CD4-positive, alpha-beta T cell treated with Interleukin-17A for 4 hours (primary cell): ENCODE results near the gene HPGDS.
"Not testable (repeated sequence)": the region's sequence is repeated elsewhere in the genome, so short reads cannot be mapped to it uniquely, and the experiment has no call there.

Experiments
- DNase-seq: peaks from one replicate; pipeline ENCODE4 v3.0.0-alpha.2; 2020; ENCODE audit warnings: mixed read lengths

Gene HPGDS

DNA sequence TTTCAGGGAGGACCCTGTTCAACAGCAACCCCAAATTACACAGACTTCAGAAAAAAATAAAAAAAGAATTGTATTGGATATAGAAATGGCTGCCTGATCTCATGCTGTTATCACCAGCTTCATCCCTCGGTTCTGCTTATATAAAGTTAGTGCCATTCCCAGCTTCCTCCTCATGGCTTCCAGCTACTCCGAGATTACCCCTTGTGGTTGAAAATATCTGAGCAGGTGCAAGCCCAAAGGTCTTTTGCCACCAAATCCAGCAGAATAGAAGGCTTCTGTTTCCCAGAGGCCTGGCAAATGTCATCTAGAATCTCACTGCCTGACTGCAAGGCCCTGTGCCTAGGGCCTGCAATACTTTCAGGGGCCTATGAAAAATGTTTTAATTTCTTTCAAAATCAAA lies 13.8 kb upstream of the HPGDS start:
- DNase-seq = no peak

DNA sequence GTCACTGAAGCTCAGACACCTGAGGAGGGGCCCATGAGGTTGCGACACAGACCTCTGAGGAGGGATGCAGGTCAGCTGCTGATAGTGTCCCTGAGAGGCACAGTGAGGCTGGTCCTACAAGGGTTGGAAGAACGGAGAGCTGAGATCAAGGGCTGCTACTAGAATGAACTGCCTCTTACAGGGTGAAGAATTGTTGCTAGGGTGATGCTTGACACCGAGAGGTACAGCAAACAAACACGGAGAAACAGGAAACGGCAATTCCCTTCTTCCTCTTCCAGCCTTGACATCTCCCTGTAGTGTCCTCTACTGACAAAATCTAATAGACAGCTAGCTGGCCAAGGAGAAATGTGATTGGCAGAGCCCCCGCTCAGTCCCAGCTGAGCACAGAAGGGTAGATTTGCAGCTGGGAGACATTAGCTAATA lies 11.8 kb upstream of the HPGDS start:
- DNase-seq = no peak

DNA sequence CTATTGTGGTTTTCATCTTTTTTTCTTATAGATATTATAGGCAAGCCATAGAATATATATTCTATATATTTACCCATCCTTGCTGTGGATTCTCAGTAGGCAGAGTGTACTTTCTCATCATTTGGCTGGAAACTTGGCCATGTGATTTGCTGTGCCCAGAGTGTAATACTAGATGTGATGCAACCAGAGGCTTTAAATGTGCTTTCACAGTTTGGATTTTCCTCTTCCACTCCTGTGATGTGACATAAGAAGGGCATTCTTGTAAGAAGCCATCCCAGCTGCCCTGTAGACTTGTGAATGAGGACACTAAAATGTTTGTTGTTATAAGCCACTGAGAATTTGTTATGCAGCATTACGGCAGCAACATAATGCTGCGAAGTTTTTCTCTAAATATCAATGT lies 10.4 kb upstream of the HPGDS start:
- DNase-seq = no peak

- no peak for DNase-seq
Measured at GRCh38 chr4:94352163-94352562, 9.5 kb upstream of the HPGDS start.

- no peak for DNase-seq
Measured at GRCh38 chr4:94351319-94351718, 8.7 kb upstream of the HPGDS start.

DNA sequence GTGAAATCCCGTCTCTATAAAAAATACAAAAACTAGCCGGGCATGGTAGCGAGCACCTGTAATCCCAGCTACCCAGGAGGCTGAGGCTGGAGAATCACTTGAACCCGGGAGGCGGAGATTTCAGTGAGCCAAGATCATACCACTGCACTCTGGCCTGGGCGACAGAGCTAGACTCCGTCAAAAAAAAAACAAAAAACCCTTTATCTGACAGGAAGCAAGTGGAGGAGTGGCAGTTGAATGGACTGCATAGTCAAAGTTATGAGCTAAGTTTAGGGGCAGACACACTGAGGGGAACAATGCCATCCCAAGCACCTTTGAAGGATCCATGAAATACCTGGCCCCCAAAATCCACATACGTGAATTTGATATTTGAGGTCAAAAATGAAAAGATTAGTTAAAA lies 7.5 kb upstream of the HPGDS start:
- DNase-seq = no peak

- DNase-seq = no peak
Measured at GRCh38 chr4:94349193-94349592, 6.6 kb upstream of the HPGDS start.

DNA sequence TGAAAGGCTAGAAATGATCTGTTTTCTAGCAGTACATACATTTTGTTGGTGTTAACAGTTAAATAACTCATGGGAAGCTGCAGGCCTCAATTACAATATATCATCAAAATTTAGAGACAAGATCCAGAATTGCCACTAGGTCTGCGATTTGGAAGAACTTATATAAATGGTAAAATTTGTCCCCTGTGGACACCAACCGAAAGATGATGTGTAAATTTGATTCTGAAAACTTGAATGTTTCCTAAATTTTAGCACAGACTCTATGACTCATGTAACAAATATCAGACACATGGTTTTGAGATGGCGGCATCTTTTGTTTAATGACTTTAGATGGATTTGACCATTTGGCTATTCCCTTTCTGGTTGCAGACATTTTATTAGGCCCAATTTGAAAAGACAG lies 6.0 kb upstream of the HPGDS start:
- no peak for DNase-seq

- no peak for DNase-seq
Measured at GRCh38 chr4:94346541-94346940, 3.9 kb upstream of the HPGDS start.

DNA sequence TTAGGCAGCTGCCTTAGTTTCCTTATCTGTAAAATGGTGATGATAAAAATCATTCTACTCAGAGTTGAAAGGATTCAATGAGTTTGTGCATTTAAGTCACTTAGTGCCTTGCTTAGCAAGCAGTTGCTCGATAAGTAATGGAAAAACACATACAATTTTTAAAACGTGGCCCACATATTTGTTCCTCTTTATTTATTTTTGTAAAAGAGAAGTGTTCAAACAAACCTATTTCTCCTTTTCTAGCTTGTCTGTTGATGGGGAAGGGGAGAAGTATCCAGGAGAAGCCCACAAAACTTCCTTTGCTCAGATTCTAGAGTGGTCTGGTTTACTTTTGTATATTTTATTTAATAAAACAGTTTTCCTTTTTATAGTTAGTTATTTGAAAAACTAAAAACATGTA lies 3.3 kb upstream of the HPGDS start:
- DNase-seq = no peak

- DNase-seq = no peak
Measured at GRCh38 chr4:94345266-94345665, 2.6 kb upstream of the HPGDS start.

DNA sequence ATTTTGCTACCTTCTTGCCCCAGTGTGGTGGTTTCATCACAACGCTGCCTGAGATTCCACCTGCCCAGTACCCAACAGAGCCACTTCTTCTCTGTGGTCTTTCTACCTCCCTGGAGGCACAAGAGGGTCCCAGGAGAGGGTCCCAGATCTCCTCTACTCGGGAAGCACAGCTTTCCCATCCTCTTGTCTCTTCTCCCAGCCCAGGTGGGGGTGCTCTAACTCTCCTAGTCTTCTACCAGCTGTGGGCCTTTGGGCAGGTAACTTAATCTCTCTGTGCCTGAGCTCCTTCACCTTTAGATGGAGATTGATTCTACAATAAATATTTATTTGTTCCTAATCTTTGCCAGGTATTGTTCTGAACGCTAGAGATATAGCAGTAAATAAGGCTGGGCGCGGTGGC lies 1.8 kb upstream of the HPGDS start:
- DNase-seq = no peak

- no peak for DNase-seq
Measured at GRCh38 chr4:94341481-94342370, 910 bp downstream of the HPGDS start.

DNA sequence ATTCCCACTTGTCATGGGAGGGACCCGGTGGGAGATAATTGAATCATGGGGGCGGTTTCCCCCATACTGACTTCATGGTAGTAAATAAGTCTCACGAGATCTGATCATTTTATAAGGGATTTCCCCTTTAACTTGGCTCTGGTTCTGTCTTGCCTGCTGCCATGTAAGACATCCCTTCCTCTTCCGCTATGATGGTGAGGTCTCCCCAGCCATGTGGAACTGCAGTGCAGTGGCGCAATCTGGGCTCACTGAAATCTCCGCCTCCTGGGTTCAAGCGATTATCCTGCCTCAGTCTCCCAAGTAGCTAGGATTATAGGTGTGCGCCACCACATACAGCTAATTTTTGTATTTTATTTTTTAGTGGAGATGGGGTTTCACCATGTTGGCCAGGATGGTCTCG lies 2.9 kb downstream of the HPGDS start:
- DNase-seq = no peak

DNA sequence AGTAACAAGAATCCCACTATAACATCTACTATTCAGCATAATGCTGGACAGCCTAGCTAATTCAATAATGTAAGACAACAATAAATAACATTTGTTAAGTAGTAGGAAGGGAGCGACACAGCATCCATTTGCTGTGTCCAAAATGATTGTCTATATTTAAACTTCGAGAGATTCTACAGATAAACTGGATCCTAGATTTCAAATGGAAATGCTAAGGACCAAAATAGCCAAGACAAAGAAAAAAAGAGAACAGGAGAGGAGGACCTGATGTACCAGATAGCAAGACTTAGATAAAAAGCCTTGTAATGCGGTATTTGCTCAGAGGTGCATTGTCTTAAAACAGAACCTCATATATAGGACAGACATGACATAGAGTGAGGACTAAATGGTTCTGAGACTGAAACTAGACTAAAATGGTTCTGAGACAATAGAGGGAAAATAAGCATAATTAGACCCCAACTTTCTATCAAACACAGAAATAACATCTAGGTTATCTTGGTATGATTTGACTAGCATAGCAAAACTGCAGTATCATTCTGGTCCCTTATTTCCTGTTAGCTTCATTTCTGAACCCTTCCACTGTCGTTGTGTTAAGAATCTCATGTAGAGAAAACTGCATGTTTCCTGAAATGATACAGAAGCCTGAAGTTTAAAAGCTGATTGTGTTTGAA lies 3.8 kb downstream of the HPGDS start:
- DNase-seq = no peak

- DNase-seq = not testable (repeated sequence)
Measured at GRCh38 chr4:94336791-94337190, 5.8 kb downstream of the HPGDS start.

GRCh38 chr4:94336303-94336702 lies 6.3 kb downstream of the HPGDS start:
- no peak for DNase-seq

DNA sequence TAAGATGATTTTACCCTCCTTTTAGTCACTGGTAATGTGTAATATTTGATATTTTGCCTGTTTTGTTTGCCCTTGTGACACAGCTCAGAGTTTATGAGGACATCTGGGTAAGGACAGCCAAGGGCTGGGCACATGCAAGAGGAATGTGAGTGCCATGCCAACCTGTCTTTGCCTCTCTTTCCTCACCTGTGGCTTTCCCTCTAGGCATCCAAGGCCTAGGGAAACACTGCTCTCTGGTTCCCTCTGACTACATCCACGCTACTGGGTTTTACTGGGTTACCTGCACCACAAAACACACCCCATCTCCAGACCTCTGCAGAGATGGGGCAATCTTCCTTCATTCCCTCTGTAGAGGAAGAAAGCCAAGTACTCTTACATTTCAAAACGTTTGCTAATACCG lies 7.7 kb downstream of the HPGDS start:
- DNase-seq = no peak

GRCh38 chr4:94334476-94334875 lies 8.2 kb downstream of the HPGDS start:
- no peak for DNase-seq

DNA sequence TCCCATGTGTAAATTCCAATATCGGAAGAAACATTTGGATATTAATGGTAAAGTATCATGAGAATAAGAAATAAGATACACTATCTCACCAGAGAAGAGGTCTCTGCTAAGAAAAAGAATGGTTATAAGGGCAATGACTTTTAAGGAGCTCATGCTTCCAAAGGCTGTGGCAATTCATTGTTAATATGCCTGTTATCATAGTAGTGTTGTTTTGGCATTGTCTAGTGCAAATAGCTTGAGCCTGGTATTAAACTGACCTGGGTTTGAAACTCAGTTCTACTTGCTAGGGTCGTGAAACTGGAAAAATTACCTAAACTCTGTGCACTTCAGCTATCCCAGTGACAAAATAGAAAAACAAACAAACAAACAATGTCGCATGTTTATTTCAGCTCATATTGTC lies 8.8 kb downstream of the HPGDS start:
- DNase-seq = no peak

DNA sequence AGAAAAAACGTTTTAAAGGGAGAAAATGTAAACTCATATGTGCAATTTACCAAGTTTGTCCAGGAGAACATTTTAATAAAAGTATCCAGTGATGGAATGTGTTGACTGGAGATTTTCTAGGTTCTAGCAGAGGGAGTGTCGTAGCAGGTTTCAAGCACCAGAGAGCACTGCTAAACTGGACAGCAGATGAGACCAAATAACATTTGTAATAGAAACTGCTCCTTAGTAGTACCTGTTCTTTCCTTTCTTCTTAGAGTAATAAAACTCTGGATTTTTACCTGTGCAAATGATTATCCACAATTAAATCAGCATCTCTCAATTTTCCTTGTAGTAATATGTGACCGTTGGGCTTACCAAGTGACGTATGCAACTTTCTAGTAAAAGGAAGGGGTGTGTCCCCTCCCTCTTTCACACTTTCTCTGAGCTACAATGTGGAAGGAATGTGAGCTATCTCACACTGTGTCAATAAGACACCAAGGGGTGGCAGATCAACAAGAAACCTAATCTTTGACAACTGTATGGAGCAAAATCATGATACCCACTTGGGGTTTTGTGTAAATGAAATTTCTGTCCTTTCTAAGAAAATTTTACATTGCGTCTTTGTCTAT lies 9.5 kb downstream of the HPGDS start:
- DNase-seq = no peak

DNA sequence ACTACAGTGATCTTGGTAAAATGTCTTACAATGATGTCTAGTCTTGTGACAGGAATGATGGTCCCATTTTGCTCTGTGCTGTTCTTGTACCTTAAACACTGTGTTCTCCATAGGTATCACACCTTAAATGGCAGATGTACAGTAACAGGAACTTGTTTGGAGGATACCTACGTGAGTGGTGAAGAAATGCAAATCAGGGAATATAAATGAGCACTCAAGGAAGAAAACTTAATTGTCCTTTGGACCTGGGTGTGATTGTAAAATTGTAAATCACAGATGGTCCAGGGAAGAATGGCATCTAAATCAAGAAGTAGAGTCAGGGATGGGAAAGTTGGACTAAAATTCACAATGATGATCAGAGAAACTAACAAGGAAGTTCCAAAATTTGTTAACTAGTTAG lies 12.7 kb downstream of the HPGDS start:
- no peak for DNase-seq

- DNase-seq = no peak
Measured at GRCh38 chr4:94325835-94326234, 16.8 kb downstream of the HPGDS start.

GRCh38 chr4:94319927-94320326 lies 22.7 kb downstream of the HPGDS start:
- not testable (repeated sequence) for DNase-seq
